HS-5 (cell line): Measurements from ENCODE around the gene FGD6.
A peak's percentile ranks its signal among the peaks of the same experiment; 100 is the strongest.
"Not testable (repeated sequence)": the region's sequence is repeated elsewhere in the genome, so short reads cannot be mapped to it uniquely, and the experiment has no call there.

Source experiments
- DNase-seq: peaks from one replicate; pipeline ENCODE4 v3.0.0-alpha.2; 2012; ENCODE audit warnings: low read depth

The FGD6 gene

DNA sequence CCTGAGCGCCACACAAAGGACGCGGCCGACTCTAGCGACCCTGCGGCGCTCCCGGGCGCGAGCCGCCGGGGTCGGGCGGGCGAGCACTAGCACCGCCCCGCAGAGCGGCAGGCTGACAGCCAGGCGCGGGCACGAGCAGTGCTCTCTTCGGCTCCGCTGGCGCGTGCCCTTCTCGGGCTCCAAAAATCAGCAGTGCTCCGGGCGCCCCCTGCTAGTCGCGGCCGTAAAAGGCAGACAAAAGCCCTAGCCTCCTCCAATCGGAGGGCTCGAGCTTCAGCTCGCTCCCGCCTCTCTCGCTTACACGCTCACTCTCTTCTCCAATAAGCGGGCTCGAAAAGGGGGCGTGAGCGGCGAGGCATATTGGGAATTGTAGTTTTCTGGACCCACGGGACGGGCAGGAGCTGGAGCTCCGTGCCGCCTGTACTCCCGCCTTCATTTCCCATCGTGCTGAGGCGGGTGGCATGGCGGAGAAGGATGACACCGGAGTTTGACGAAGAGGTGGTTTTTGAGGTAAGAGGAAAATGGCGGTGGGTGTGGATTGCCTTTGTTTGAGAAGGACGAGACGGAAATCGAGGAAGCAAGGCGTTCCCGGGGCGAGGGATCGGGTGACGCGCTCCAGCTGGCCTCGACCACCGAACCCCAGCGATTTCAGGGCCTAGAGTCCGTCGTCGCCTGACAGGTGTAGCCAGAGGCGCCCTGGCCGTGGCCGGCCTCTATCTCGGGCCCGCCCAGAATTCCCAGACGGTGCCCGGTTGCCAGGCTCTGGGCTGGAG, at the start of gene FGD6, which contains the start of gene VEZT:
Gene FGD6 (minus strand): TSS at position 91 of the 773 bp plus-strand sequence. CDS start 227 bp downstream, outside the sequence.
Gene VEZT (plus strand): TSS at position 431 of the 773 bp plus-strand sequence. CDS start 44 bp downstream, at position 475.
- peak; percentile 97 for DNase-seq

DNA sequence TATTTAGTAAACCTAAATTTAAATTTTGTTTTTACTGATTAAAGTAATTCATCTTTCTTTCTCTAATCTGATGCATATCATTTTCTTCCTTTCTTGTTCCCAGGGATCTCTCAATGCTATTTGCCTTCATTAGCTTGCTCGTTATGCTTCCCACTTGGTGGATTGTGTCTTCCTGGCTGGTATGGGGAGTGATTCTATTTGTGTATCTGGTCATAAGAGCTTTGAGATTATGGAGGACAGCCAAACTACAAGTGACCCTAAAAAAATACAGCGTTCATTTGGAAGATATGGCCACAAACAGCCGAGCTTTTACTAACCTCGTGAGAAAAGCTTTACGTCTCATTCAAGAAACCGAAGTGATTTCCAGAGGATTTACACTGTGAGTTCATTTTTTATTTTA, 49.0 kb upstream of the FGD6 start:
- DNase-seq = no peak

DNA sequence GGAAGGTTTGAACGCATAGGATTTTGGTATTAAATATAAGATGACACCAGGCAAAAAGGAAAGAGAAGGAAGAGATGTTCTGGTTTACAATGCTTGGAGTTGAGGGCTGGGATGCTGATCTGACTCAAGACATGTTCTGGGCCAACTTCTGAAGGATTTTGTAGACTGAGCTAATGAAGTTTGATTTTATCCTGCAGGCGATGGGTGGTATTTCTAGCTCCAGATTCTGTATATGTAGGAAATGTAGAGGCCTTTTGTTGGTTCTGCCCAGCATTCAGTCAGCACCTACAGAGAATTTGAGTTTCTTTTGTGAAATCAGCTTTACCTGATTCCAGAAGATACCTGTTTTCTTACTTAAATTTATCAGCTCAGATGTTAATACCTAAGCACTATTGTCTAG, 48.5 kb upstream of the FGD6 start:
- no peak for DNase-seq

DNA sequence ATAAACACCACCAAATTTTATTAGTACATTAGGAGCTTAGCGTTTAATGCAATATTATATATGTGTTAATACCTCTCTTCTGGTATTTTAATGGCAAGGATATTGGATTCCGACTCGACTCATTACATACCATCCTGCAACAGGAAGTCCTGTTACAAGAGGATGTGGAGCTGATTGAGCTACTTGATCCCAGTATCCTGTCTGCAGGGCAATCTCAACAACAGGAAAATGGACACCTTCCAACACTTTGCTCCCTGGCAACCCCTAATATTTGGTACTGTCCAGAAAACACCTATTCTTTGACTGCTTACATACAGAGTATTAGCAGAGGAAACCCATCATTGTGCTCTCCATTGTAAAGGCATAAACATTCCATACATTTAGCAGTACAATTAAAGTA, 45.5 kb upstream of the FGD6 start:
- DNase-seq = no peak

DNA sequence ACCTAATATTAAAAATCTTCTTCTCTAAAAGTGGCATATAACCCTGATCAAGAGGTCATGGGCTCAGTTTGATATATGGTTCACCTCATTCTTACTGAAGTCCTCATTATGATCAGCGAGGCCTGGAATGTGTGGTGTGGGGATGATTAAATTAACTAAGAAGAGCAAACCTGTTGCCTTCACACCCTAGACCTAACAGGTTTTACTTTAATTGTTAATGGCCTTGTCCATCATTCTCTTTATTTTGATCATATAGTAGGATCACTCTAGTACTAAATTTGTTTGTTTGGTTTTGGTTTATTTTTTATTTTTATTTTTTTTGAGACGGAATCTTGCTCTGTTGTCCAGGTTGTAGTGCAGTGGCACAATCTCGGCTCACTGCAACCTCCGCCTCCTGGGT, 43.8 kb upstream of the FGD6 start:
- DNase-seq = no peak

DNA sequence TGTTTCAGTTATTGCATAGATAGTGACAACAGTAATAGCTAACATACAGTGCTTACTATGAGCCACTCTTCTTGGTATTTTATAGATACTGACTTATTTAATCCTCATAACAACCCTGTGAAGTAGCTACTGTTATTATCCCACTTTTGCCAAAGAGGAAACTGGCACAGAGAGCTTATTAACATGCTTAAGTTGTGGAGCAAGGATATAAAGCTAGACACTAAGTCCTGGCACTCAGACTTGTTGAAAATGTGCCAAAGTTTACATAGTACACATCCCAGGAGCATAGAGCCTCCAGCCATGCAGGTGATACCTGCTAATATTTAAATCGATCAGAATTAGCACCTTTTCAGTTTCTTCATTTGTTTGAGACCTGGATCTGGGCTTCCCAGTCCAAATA, 42.1 kb upstream of the FGD6 start:
- DNase-seq = no peak

DNA sequence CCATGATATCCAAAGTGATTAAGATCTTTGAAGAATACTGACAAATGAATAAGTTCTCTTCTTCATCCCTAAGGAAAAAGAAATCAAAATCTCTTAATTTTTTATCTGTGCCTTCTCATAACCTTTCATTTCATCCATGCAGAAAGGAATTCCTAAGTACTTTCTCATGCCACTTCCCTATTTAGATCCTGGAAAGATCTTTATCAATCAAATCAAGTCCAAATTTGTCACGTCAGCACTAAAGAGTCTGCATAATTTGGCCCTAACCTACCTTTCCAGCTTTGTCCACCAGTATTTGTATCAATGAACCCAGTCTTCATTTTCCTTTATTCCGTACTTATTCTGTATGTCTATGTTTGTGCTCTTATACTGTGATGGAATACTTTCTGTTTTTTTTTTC, 41.5 kb upstream of the FGD6 start:
- DNase-seq = no peak

DNA sequence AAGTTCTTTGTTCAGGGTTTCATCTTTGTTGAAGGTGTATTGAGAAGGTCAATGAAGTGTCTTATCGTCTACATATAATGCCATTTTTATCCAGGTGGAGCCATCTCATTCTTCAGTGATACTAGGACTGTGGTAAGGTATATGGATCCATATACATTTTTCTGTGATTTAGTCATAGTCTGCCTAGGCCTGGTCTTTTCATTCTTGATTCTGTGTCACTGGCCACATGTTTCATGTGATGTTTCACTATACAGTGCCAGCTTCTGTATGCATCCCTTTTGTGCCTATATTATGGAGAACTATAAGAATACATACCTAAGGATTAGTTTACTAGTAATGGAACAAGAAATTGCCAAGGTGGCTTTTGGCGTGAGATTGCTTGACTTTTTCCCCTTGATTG, 40.9 kb upstream of the FGD6 start:
- DNase-seq = peak; percentile 38

DNA sequence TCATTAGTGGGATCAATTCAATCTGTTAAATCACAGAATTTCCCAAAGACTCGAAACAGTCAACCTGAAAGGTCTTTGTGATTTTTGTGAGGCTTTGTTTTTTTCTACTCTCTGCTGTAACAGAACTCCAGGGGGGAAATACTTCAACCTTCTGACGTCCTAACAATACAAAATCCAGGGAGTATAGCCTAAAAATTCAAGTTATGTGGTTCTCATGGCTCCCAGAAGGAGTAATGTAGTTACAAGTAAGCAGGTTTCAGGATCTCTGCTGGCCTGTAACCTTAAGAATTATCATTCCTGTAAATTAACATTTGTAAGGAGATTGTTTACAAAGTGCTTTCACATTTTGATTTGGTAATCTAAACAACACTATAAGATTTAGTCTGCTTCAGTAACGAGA, 40.3 kb upstream of the FGD6 start:
- no peak for DNase-seq

DNA sequence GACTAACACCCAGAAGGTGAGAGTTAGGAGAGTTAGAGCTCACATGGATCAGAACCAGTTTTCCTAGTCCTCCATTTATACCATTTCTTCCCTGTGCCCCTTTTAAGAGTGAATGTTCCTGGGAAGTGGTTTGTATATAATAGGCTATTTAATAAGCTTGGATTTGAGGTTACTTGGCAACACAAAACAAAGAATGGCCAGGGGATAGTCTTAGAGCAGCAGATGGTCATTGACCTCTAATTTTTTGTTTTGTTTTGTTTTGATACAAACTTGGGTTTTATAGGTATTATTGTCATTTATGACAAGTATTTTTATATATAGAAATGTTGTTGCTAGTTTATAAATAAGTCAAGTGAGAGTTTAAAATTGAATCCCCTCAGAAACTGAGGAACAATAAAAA, 36.1 kb upstream of the FGD6 start:
- DNase-seq = no peak

DNA sequence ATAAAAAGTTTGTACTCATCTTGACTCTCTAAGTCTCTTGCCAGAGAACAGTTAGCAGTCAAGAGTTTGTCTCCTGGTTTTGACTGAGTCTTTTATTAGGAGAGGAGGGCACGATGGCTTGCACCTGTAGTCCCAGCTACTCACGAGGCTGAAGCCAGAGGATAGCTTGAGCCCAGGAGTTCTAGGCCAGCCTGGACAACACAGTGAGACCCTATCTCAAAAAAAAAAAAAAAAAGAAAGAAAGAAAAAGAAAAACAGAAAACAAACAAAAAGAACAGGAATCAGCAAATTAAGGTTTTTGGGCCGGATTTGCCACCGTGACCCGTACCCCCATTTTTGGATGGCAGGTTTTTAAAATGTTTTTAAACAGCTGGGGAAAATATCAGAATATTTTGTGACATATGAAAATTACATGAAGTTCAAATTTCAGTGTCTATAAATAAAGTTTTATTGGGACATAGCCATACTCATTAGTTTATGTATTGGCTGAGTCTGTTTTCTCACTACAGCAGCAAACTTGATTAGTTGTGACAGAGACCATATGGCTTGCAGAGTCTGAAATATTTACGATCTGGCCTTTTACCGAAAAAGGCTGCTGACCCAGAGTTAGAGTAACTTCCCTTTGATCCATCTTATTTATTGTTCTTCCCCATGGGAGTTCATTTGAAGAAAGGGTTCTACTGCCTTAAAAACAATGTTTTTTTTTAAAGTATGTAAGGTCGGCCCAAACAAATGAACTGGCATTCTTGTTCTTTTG, 31.5 kb upstream of the FGD6 start:
- no peak for DNase-seq

DNA sequence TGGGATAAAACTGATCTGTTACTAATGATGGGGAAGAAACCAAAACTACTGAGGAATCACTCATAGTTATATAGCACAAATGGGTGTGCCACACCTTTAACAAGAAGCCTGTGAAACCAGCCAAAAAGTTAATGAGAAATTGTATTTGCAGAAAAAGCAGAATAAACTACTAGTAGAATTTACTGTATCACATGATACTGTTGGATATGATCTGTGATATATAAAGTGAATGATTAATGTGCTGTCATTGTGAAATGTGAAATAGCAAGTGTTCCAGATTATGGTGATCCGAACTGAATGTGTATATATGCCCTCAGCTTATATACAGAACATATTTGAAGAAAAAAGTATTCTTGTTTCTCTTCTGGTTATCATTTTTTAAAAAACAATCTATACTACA, 30.8 kb upstream of the FGD6 start:
- no peak for DNase-seq

DNA sequence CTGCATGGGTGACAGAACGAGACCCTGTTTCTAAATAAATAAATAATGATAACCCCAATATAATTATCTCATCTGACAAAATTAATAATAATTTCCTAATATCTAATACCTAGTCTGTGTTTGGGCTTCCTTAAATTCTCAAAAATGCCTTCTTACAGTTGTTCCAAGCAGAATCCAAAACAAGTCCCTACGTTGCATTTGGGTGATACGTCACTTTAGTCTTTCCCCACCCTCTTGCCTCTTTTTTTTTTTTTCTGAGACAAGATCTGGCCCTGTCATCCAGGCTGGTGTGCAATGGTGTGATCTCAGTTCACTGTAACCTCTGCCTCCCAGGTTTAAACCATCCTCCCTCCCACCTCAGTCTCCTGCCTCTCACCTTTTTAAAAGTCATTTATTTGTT, 27.1 kb upstream of the FGD6 start:
- DNase-seq = no peak

DNA sequence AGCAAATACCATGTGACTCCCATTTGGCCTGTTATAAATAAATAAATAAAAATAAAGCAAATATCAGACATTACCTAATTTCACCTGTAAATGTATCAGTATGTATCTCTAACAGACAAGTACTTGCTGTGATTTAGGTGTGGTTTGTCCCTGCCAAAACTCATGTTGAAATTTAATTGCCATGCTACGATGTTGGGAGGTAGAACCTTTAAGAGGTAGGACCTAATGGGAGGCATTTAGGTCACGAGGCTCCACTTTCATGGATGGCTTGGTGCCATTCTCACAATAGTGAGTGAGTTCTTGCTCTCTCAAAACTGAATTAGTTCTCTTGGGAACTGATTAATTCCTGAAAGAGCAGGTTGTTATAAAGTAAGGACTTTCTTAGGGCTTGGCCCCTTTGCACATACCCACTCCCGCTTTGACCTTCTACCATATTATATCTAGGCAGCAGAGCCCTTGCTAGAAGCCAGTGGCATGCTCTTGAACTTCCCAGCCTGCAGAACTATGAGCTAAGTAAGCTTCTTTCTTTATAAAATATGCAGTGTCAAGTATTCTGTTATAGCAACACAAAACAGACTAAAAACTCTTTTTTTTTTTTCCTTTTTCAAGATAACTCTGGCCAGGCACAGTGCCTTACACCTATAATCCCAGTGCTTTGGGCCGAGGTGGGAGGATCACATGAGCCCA, 26.4 kb upstream of the FGD6 start:
- DNase-seq = no peak

DNA sequence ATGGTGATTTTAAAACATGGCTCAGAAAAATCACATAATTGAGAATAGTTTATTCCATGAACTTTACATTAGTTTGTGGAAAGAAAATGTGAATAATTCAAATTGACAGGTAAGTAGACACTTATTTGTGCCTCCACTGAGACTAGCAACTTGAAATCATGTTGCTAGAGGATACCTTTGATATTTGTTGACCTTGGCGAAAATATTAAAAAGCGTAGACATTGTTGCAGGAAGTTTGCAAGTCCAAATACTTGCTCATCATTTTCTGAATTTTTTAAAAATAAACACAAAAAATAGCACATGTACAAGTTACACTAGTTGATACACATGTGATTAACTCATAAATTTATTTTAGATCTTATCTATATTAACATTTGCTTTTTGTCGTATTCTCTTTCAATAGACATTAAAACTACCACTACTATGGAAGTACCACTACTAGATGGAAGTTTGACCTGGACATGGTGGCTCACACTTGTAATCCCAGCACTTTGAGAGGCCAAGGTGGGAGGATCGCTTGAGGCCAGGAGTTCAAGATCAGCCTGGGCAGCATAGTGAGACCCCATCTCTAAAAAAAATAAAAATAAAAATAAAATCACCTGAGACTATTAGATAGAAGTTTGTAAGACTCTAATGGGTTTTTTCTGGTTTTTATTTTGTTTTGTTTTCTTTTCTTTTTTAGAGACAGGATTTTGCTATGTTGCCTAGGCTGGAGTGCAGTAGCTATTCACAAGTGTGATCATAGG, 24.7 kb upstream of the FGD6 start:
- DNase-seq = no peak

DNA sequence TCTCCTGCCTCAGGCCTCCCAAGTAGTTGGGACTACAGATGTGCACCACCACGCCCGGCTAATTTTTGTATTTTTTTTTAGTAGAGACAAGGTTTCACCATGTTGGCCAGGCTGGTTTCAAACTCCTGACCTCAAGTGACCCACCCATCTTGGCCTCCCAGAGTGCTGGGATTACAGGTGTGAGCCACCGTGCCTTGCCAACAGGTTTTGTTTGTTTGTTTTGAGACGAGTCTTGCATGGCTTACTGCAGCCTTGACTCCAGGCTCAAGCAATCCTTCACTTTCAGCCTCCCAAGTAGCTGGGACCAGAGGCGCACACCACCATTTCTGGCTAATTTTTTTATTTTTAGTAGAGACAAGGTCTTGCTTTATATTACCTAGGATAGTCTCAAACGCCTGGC, 23.9 kb upstream of the FGD6 start:
- not testable (repeated sequence) for DNase-seq

DNA sequence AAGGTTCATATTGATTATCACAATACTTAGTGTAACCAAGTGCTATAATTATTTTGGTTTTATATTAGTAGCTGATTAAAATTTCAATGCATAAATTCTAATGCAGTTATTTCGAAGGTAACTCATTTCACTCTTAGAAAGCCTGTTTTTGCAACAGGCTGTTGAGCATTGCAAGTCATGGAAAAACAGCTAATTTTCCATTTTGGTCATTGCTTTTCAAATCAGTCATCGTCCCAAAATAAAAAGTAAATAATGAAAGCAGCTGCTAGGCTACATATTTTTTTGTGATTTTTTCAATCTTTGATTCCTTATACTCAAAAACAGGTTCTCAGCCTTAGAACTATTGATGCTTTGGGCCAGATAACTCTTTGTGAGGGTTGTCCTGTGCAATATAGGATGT, 23.3 kb upstream of the FGD6 start:
- DNase-seq = no peak

DNA sequence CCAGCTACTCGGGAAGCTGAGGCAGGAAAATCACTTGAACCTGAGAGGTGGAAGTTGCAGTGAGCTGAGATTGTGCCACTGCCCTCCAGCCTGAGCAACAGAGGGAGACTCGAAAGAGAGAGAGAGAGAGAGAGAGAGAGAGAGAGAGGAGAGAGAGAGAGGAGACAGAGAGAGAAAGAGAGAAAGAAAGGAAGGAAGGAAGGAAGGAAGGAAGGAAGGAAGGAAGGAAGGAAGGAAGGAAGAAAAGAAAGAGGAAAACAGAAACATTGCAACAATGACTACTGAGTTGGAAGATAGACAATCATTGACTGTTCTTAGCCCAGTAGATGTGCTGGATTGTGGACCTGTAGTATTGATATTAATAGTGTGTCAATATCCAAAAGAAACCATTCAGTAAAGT, 22.6 kb upstream of the FGD6 start:
- DNase-seq = not testable (repeated sequence)

DNA sequence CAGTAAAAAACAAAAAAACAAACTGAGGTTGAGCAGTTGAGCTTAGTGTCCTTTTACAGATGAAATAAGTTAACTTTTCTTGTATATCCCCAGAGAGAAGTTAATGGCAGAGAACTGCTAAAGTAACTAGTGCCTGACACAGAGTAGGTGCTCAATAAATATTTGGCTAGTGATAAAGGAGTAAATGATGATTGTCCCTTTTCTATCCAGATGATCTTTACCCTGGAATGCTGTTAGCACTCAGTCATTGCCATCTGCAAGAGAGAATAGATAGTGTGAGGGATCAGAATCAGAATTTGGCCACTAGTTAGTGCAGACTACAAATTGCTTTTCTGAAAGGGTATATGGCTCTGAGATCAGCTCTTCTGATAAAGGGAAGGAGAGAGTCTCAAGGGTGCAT, 21.9 kb upstream of the FGD6 start:
- DNase-seq = no peak

DNA sequence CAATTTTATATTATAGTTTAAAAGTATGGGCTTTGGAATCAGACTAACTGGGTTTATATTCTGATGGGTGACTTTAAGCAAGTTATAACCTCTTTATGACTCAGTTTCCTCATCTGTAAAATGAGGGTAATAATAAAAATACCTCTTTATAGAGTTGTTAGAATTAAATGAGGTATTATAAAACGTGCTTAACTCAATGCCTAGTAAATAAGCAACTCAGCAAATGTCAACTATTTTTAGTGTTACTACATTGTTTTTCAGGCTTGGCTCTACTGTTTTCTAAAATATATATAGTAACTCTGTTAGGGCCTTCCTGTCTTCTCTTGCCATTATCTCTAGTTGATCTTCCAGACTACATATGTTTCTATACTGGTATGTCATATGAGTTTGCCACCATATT, 20.9 kb upstream of the FGD6 start:
- no peak for DNase-seq

DNA sequence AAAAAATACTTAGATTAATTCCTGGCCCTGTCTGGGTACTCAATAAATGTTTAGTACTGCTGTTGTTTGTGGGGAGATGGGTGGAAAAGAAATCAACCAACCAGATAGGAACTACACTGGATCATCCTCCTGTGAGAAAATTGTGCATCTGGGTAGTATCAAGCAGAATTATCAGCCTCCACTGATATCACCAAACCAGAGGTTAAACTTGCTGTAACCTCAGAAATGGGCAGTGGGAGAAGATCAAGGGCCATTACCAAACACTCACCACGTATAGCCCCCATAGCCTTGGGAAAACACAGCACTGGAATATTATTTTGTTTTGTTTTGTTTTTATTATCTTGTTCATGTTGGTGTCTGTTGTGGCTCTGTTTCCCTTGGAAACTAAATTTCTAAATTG, 20.0 kb upstream of the FGD6 start:
- DNase-seq = no peak

DNA sequence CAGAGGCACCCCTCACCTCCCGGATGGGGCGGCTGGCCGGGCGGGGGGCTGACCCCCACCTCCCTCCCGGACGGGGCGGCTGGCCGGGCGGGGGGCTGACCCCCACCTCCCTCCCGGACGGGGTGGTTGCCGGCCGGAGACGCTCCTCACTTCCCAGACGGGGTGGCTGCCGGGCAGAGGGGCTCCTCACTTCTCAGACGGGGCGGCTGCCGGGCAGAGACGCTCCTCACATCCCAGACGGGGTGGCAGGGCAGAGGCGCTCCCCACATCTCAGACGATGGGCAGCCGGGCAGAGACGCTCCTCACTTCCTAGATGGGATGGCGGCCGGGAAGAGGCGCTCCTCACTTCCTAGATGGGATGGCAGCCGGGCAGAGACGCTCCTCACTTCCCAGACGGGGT, 18.4 kb upstream of the FGD6 start:
- not testable (repeated sequence) for DNase-seq
